T-helper 1 cell treated with Interleukin-12 subunit alpha and Interleukin-12 subunit beta and Interleukin-4 antibody, amounts not matched to agents 30 μg/mL and 1 μg/mL, for 36 hours (primary cell): ENCODE data around the gene FLOT1.
"Not testable (repeated sequence)": the region's sequence is repeated elsewhere in the genome, so short reads cannot be mapped to it uniquely, and the experiment has no call there.

Source experiments
- H3K27ac Mint-ChIP-seq: one replicate; pipeline ENCODE4 v1.8.0; 2021; ENCODE audit warnings: mild to moderate bottlenecking, mixed read lengths
- H3K27me3 Mint-ChIP-seq: one replicate; pipeline ENCODE4 v1.8.0; 2021; ENCODE audit warnings: low read depth, mixed read lengths
- H3K36me3 Mint-ChIP-seq: one replicate; pipeline ENCODE4 v1.8.0; 2021; ENCODE audit warnings: low read depth, mixed read lengths
- H3K4me1 Mint-ChIP-seq: one replicate; pipeline ENCODE4 v1.8.0; 2021; ENCODE audit warnings: low read depth, mixed read lengths
- H3K4me3 Mint-ChIP-seq: one replicate; pipeline ENCODE4 v1.8.0; 2021; ENCODE audit warnings: mild to moderate bottlenecking, moderate library complexity, mixed read lengths
- H3K9me3 Mint-ChIP-seq: one replicate; pipeline ENCODE4 v1.8.0; 2021; ENCODE audit warnings: mixed read lengths

FLOT1 gene

DNA sequence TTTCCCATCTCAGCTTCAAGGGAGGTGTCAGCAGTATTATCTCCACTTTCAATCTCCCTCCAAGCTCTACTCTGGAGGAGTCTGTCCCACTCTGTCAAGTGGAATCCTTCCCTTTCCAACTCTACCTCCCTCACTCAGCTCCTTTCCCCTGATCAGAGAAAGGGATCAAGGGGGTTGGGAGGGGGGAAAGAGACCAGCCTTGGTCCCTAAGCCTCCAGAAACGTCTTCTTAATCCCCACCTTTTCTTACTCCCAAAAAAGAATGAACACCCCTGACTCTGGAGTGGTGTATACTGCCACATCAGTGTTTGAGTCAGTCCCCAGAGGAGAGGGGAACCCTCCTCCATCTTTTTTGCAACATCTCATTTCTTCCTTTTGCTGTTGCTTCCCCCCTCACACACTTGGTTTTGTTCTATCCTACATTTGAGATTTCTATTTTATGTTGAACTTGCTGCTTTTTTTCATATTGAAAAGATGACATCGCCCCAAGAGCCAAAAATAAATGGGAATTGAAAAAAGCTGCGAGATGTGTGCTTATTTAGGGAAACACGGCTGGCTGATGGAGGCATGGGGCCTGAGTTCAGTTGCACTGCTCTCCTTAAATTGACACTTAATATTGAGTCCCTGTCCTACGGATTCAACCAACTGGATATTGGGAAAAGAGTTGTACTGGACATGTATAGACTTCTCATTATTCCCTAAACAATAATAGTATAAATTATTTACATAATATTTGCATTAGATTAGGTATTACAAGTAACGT lies 17.4 kb downstream of the FLOT1 start:
- Mint-ChIP-seq H3K36me3 (peaks cover 65% of the 10 kb centered on the region), H3K4me3 (peak overlapping the region; percentile 27), H3K4me1 (peaks cover 35% of the 10 kb centered on the region)

DNA sequence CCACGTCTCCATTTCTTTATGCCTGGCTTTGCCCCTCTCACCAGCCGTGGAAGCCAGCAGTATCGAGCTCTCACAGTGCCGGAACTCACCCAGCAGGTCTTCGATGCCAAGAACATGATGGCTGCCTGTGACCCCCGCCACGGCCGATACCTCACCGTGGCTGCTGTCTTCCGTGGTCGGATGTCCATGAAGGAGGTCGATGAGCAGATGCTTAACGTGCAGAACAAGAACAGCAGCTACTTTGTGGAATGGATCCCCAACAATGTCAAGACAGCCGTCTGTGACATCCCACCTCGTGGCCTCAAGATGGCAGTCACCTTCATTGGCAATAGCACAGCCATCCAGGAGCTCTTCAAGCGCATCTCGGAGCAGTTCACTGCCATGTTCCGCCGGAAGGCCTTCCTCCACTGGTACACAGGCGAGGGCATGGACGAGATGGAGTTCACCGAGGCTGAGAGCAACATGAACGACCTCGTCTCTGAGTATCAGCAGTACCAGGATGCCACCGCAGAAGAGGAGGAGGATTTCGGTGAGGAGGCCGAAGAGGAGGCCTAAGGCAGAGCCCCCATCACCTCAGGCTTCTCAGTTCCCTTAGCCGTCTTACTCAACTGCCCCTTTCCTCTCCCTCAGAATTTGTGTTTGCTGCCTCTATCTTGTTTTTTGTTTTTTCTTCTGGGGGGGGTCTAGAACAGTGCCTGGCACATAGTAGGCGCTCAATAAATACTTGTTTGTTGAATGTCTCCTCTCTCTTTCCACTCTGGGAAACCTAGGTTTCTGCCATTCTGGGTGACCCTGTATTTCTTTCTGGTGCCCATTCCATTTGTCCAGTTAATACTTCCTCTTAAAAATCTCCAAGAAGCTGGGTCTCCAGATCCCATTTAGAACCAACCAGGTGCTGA lies 18.4 kb downstream of the FLOT1 start:
- peak overlapping the region; percentile 99 for H3K4me3 Mint-ChIP-seq
- H3K27ac Mint-ChIP-seq, result peak overlapping the region; percentile 65
- H3K27me3 Mint-ChIP-seq, H3K9me3 Mint-ChIP-seq: not testable (repeated sequence)
- H3K36me3 Mint-ChIP-seq, result peaks cover 60% of the 10 kb centered on the region
- peaks cover 37% of the 10 kb centered on the region for H3K4me1 Mint-ChIP-seq

More for the DNA sequence above, 17.4 kb downstream of the FLOT1 start:
- H3K9me3 Mint-ChIP-seq, result no peaks in the 10 kb centered on the region
- H3K27me3 Mint-ChIP-seq, result no peaks in the 10 kb centered on the region
- H3K27ac Mint-ChIP-seq, result peak overlapping the region; percentile 31

DNA sequence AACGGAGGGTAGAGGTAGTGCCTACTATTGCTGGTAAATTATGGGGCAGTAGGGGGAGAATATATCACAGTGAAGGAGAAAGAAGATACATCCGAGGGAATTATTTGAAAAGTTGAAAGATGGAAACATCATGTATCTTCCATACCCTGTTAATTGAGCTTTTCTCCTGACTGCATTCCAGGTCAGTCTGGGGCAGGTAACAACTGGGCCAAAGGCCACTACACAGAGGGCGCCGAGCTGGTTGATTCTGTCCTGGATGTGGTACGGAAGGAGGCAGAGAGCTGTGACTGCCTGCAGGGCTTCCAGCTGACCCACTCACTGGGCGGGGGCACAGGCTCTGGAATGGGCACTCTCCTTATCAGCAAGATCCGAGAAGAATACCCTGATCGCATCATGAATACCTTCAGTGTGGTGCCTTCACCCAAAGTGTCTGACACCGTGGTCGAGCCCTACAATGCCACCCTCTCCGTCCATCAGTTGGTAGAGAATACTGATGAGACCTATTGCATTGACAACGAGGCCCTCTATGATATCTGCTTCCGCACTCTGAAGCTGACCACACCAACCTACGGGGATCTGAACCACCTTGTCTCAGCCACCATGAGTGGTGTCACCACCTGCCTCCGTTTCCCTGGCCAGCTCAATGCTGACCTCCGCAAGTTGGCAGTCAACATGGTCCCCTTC lies 19.2 kb downstream of the FLOT1 start:
- Mint-ChIP-seq H3K4me3 (peak overlapping the region; percentile 99), H3K4me1 (peaks cover 42% of the 10 kb centered on the region), H3K27ac (peak overlapping the region; percentile 85), H3K36me3 (peaks cover 60% of the 10 kb centered on the region)
- H3K9me3 Mint-ChIP-seq, H3K27me3 Mint-ChIP-seq: not testable (repeated sequence)

DNA sequence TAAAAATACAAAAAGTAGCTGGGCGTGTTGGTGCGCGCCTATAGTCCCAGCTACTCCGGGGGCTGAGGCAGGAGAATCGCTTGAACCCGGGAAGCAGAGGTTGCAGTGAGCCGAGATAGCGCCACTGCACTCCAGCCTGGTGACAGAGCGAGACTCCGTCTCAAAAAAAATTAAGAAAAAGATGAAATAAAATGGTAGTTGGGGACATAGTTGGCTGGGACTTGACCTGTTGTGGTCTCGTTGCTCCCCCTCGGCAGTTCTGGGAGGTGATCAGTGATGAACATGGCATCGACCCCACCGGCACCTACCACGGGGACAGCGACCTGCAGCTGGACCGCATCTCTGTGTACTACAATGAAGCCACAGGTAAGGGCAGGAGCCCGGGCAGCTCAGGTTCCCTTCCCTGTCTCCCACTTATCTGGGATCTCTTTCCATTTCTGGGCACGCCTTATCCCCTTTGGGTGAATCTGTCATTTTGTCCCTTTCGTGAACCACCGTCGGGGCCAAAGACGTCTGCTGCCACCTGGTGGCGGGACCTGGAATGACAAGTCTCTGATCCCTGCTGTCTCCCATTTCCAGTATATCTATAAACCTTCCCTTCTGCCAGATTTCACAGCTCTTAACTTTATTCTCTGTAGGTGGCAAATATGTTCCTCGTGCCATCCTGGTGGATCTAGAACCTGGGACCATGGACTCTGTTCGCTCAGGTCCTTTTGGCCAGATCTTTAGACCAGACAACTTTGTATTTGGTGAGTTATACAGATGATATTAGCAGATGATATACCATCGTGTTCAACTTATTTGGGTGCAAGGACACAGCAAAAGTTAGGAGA lies 20.0 kb downstream of the FLOT1 start:
- no peaks in the 10 kb centered on the region for H3K27me3 Mint-ChIP-seq
- peak overlapping the region; percentile 99 for H3K4me3 Mint-ChIP-seq
- peaks cover 42% of the 10 kb centered on the region for H3K4me1 Mint-ChIP-seq
- H3K9me3 Mint-ChIP-seq, result no peaks in the 10 kb centered on the region
- H3K27ac Mint-ChIP-seq, result peak overlapping the region; percentile 85
- H3K36me3 Mint-ChIP-seq, result peaks cover 56% of the 10 kb centered on the region

GRCh38 chr6:30722025-30722279 lies 20.5 kb downstream of the FLOT1 start:
- Mint-ChIP-seq H3K4me1 (peaks cover 46% of the 10 kb centered on the region), H3K4me3 (peak overlapping the region; percentile 99), H3K27ac (peak overlapping the region; percentile 99), H3K36me3 (peaks cover 59% of the 10 kb centered on the region)
- H3K27me3 Mint-ChIP-seq, H3K9me3 Mint-ChIP-seq: not testable (repeated sequence)

DNA sequence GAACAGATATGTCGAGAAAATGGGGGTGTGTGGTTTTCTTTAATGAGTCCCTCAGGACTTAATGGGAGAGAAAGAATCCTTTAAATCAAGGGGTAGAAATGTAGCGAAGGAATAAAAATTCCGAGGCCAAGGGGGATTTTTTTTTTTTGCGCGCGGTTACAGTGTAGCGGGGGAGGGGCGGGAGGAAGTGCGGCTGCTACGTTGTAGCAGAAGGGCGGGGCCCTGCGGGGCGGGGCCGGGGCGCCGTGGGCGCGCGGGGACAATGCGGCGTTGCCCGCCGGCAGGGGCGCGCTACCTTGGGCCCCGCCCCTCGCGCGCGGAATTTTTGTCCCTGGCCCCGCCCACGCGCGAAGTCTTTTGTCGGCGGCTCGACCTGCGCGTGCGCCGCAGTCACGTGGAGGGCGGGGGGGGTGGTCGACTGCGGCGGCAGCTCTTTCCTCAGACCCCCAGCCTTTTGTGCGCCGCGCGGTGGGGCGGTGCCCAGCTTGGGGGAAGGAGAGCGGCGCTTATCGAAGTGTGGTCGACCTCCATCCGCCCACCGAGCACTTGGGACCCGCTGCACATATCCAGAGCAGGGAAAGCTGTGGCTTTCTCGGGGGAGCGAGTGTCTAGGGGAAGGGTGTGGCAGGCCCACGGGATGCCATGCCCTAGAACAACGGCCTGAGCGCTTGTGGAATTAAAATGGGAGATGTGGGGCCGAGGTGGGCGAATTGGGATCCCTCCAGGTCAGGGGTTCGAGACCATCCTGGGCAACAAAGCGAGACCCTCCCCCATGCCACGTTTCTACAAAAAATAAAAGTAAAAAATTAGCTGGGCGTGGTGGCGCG lies 21.1 kb downstream of the FLOT1 start:
- peak overlapping the region; percentile 99 for H3K4me3 Mint-ChIP-seq
- peaks cover 51% of the 10 kb centered on the region for H3K4me1 Mint-ChIP-seq
- peaks cover 6% of the 10 kb centered on the region for H3K9me3 Mint-ChIP-seq
- peak overlapping the region; percentile 99 for H3K27ac Mint-ChIP-seq
- H3K27me3 Mint-ChIP-seq, result no peaks in the 10 kb centered on the region
- peaks cover 62% of the 10 kb centered on the region for H3K36me3 Mint-ChIP-seq

DNA sequence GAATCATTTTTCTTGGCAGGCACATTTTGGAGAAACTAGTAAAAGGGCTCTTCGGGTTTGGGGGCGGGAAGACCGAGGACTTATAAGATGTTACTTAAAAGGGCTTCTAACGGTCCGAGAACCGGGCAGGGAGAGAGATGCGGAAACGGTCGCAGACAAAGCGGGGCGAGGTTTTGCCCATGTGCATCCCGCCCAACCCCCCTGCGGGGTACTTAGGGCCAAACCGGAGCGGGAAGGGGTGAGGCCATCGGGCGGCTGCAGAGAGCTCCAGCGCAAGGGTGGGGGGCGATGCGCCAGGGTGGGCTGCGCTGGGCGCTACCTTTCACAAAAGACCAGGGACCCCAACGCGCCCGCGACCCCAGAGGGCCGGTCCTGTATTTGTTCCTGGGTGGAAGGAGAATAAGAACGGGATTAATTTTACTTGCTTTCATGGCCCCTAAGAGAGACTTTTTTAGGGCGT lies 21.7 kb downstream of the FLOT1 start:
- peaks cover 6% of the 10 kb centered on the region for H3K9me3 Mint-ChIP-seq
- peak overlapping the region; percentile 99 for H3K27ac Mint-ChIP-seq
- peaks cover 65% of the 10 kb centered on the region for H3K36me3 Mint-ChIP-seq
- peak overlapping the region; percentile 99 for H3K4me3 Mint-ChIP-seq
- peaks cover 55% of the 10 kb centered on the region for H3K4me1 Mint-ChIP-seq
- H3K27me3 Mint-ChIP-seq, result no peaks in the 10 kb centered on the region

GRCh38 chr6:30719791-30720737 lies 22.4 kb downstream of the FLOT1 start, which contains the start of gene TUBB:
Gene TUBB (plus strand): TSS chr6:30720352. CDS start chr6:30720507, 155 bp downstream.
- Mint-ChIP-seq H3K9me3 (peaks cover 6% of the 10 kb centered on the region), H3K27ac (peak within 1 kb of the TSS; percentile 99), H3K27me3 (no peaks in the 10 kb centered on the region), H3K4me3 (peak within 1 kb of the TSS; percentile 99), H3K36me3 (peaks cover 64% of the 10 kb centered on the region), H3K4me1 (peaks cover 55% of the 10 kb centered on the region)

DNA sequence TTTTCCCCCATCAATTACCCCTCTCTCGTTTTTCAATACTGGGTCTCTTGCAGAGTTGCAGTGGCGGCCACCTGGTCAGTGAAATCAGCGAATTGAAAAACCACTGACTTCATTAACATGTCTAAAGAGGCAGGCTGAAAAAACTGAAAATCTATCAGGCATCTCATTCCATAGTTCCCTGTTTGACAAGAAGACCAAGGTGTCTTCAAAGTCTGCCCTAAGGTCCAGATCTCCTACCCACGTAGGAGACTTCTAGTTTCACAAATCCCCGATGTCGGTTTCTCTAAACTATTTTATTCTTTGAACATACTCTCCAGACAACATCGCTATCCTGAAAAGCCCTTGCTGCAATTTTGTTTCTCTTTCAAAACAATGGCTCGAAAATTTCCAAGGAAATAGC lies 23.1 kb downstream of the FLOT1 start:
- peaks cover 6% of the 10 kb centered on the region for H3K9me3 Mint-ChIP-seq
- H3K27me3 Mint-ChIP-seq, result no peaks in the 10 kb centered on the region
- H3K36me3 Mint-ChIP-seq, result peaks cover 62% of the 10 kb centered on the region
- peak overlapping the region; percentile 99 for H3K4me3 Mint-ChIP-seq
- H3K27ac Mint-ChIP-seq, result peak overlapping the region; percentile 99
- peaks cover 56% of the 10 kb centered on the region for H3K4me1 Mint-ChIP-seq

GRCh38 chr6:30717845-30718720 lies 24.4 kb downstream of the FLOT1 start:
- Mint-ChIP-seq H3K4me3 (peak overlapping the region; percentile 99), H3K4me1 (peaks cover 50% of the 10 kb centered on the region), H3K27ac (peak overlapping the region; percentile 100), H3K36me3 (peaks cover 58% of the 10 kb centered on the region)
- not testable (repeated sequence) for H3K27me3 Mint-ChIP-seq, H3K9me3 Mint-ChIP-seq

DNA sequence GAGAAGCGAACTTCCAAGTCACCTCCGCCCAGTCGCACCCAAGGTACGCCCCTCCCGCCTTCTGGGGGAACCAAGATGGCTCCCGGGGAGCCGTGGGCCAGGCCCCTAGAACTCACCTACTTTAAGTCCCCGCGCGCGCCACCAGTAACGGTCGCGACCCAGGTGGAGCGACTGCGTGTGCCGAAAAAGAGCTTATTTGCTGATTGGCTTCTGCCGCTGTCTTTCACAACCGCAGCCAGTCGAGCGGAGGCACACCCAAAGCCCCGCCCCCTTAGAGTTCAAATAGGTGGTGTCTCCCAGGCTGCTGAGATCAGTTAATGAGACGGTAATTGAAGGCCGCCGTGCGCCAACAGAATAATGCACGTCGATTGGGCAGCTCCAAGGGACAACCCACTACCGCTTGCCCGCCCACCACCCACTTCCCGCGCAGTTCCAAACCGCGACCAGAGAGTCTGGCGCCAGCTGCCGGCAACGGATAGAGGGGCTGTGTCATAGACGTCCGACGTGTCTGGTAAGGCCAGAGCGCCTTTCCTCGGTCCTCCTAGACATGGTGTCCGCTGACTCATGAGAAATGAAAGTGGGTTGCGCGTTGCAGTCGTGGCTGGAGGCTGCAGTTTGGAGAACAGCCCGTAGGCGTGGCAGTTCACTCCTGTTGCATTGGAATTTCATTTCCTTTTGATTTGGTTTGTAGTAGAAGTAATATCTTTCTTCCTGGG lies 25.2 kb downstream of the FLOT1 start, which contains the start of gene MDC1:
MDC1 (minus strand) TSS at position 153 of the 716 bp plus-strand sequence. CDS start 2,106 bp downstream, outside the sequence.
- peaks cover 58% of the 10 kb centered on the region for H3K36me3 Mint-ChIP-seq
- H3K27me3 Mint-ChIP-seq, result no peaks in the 10 kb centered on the region
- peak within 1 kb of the TSS; percentile 99 for H3K4me3 Mint-ChIP-seq
- H3K9me3 Mint-ChIP-seq, result peaks cover 6% of the 10 kb centered on the region
- H3K27ac Mint-ChIP-seq, result peak within 1 kb of the TSS; percentile 100
- H3K4me1 Mint-ChIP-seq, result peaks cover 50% of the 10 kb centered on the region
